Cortex of kidney (tissue), 1 donor: ENCODE results near the gene NUDT3.
"Not testable (repeated sequence)": the region's sequence is repeated elsewhere in the genome, so short reads cannot be mapped to it uniquely, and the experiment has no call there.

Experiments used
- DNase-seq: peaks from one replicate; lab custom pipeline; 2025; lab: John Stamatoyannopoulos, UW

The NUDT3 gene

DNA sequence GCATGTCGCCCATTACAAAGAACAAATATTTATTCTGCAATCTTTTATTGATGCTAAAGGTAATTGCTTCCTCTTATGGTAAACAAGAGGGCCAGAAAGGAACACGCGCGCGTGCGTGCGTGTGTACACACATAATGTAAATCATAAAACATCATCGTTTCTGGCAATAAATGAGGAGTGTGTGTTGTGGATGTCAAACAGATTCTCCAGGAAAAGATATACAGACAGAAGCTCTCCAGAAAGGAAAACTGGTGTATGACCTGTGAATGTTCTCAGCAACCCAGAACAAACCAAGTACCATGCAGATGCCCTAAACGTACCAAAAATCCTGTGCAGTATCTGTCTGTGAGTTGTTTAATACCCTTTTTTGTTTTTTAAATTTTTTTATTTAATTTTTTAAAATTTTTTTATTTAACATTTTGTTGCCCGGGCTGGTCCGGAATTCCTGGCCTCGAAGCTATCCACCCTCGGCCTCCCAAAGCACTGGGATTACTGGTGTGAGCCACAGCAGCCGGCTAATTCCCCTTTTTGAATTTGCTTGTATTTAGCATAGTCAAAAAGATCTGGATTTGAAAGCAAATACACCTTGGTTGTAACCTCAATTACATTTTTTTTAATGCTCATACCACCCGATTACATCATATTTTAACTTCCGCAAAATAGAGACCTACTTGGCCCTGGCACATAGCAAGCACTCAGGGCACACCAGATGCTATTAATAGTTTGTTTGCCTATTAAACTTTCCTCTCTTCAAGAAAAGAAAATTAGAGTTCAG lies 909 bp upstream of the NUDT3 start:
- no peak for DNase-seq

DNA sequence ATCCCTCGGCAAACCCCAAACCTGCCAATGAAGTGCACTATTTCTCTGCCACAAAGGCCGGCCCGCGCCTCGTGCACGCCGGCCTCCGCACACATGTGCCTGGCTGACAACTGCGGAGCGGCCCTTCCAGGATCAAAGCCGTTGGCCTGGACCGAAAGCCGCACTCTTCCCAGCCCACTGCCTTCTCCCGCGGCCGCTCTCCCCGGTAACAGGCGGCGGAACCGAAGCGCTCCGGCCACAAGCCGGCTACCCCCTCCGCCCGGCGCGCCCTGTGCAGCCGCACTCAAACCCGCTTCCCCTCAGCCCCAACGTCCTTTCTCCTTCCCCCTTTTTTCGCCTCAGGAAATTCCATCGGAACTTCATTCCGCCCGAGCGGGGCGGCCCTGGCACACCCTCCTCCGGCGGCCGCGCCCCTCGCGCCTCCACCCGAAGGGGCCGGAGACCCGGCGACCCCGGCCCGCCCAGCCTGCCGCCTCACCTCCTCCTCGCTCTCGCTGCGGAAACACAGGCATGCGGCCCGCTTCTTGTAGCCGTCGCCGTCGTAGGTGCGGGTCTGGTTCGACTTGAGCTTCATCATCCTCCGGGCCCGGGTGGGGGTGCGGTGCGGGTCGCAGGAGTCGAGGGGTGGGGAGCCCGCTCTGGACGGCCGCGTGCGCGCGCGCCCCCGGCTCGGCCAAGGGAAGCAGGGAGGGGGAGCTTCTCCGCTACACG lies 528 bp downstream of the NUDT3 start:
- DNase-seq: no peak

DNA sequence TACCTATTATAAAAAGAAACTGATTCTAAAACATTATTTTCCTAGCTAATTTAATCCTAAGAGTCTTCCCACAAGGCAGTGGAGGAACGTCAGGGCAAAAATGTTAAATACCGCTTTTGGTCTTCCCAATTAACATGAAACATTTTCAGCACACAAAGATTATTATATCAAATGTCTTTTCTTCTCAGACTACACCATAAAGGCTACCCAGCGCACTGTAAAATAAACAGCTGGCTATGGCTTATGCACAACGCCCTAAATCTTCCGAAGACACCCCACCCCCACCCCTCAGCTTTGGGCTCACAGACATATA lies 1.0 kb downstream of the NUDT3 start:
- DNase-seq: no peak

DNA sequence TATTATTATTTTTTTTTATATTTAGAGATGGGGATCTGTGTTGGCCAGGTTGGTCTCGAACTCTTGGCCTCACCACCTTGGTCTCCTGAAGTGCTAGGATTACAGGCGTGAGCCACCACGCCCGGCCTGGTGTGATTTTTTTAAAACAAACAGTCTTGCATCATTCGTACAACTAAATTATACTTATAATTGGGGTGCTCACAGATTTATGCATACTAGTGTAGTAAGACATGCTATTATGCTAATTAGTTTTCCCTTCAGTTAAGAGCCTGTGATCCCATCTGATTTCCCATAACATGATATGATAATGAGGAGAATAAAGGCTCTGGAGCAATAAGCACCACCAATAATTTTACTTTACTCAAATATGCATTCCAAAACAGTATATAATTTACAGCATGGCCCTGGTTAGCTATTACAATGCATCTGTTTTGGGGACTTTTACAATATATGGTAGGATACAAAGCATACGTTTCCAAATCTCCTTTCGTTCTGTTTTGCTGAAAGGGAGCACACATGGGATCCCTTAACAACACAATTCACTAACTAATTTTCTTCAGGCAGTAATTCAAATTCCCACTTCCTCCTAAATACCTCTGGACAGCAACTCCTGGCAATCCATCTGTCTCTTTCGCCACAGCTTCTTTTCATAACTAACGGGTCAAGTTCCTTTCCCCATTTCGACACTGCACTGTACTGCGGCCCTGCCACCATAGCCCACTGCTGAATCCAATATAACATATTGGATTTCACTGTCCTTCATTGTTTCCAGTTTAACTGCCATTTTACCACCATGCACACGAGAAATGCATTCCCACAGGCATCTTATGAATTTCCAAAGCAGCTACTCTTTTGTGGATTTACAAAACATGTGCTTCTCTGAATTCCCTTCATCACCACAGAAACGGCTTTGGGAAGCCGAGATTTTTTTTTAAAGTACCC lies 1.7 kb downstream of the NUDT3 start:
- no peak for DNase-seq

DNA sequence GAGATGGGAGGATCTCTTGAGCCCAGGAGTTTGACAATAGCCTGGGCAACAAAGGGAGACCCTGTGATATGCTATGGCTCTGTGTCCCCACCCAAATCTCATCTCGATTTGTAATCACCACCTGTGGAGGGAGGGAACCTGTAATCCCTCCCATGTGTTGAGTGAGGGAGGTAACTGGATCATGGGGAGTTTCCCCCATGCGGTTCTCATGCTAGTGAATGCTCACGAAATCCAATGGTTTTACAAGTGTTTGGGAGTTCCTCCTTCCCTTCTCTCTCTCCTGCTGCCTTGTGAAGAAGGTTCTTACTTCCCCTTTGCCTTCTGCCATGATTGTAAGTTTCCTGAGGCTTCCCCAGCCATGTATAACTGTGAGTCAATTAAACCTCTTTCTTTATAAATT lies 3.4 kb downstream of the NUDT3 start:
- DNase-seq: no peak

DNA sequence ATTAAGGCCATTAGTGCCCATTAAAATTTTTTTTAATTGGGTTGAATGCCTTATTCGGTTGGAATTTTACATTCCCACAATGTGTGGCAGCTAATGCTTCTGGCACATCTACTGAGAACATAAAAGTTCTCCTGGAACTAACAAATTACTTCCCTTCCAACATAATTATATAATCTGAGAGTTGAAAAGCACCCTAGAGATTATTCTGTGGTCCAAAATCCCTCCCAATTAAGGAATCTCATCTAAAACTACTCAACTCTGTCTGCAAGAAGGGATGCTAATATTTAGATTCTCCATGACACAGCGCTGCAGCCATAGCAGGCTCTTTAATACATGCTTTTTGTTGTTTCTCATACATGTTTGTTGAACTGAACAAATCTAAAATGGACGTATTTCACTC lies 4.0 kb downstream of the NUDT3 start:
- DNase-seq: no peak

DNA sequence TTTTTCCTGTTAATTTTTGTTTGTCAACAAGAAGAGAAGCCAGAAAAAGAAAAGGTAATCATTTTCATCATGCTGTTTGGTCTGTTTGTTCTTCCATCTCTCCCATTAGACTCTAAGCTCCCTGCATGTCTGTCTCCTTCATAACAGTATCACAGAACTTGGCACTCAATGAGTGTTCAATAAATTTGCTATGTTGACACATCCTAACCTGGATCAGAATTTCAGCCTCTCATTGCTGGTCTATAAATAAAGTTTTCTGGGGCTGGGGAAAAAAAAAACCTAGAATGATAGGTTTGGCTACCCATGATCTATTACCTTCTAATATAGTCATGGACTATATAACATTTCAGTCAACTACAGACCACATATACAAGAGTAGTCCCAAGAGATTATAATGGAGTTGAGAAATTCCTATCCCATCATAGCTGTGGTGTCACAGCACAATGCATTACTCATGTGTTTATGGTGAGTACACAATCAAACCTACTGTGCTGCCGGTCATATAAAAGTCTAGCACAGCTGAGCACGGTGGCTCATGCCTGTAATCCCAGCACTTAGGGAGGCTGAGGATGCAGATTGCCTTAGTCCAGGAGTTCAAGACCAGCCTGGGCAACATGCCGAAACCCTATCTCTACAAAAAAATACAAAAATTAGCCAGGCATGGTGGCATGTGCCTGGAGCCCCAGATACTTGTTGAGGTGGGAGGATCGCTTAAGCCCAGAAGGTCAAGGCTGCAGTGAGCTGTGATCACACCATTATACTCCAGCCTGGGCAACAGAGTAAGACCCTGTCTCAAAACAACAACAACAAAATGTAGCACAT lies 5.9 kb downstream of the NUDT3 start:
- no peak for DNase-seq

DNA sequence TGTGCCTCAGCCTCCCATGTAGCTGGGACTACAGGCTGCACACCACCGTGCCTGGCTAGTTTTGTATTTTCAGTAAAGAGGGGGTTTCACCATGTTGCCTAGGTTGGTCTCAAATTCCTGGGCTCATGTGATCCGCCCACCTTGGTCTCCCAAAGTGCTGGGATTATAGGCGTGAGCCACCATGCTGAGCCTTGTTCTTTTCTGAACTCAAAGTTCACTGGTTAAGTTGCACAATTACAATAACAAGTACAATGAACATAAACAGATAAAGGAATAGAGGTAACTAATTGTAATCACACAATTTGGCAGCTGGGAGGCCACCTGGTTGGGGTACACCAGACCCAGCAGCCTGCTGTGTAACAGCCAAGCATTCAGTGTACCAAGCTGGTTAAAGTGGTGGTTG lies 6.7 kb downstream of the NUDT3 start:
- DNase-seq: no peak

DNA sequence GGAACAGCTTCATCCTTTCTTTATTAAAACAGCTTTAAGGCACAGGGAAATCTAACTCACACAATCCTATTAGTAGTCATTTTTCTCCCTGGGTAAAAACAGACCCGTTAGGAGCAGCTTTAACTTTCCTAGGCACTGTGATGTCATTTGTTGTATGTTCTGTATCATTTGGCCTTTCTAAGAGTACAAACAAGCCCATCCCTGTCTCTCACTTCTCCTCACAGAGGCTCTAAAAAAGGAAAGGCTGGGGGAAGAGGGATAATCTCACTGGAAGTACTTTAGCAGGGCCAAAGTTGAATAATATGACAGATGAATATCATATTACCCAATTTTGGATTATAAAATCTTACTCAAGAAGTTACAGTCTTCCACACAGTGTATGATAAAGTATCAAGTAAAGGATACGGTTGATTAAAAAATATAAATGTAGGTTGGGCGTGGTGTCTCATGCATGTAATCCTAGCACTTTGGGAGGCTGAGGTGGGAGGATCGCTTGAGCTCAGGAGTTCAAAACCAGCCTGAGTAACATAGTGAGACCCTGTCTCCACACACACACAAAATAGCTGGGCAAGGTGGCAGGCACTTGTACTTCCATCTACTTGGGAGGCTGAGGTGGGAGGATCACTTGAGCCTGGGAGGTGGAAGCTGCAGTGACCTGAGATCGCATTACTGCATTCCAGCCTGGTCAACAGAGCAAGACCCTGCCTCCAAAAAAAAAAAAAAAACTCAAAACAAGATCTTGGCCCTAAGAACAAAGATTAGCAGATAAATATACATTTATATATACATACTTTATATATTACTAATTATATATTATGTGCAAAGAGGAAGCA lies 7.9 kb downstream of the NUDT3 start:
- no peak for DNase-seq

DNA sequence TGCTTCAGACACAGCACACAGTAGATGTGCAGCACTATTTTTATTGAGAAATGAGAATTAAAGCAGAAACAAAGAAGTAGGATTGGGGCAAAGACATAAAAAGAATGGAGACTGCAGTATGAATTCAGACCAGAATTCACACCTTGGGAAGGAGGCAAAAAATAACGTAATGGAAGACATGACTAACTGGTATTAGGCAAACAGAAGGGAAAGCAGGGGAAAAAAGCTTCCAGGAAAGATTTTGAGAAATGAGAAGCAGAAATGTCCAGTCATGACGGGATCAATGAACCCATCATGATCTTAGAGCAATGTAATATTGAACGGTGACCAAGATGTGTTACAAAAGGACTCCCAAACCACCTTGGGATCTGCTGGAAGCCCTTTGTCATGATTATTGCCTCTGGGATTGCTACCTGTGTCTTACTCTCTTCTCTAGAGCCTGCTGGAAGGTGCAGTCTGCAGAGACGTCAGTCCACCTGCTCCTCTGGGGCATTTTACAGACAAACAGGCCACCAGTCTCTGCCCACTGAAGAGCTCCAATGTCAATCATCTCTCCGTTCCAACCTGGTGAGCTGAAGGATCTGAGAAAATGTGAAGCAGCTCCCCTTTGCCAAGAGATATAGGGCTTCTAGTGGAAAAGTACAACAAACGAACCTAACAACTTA lies 8.7 kb downstream of the NUDT3 start:
- DNase-seq: no peak

DNA sequence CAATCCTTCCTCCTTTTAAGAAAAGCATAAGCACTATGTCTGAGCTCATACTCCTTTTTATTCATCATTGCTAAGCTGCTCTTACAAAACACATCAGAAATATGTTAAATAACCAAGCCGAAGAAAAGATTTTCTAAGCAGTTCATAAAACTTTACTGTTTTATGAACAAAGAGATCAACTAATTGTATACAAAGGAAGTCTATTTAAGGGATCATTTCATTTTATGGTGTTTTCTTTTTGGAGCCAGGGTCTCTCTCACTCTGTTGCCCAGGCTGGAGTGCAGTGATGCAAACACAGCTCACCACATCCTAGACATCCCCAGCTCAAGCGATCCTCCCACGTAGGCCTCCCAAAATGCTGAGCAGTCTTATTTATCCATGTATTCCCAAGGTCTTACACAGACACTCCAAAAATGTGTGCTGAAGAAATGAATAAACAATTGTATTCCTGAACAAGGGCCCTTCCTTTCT lies 9.3 kb downstream of the NUDT3 start:
- no peak for DNase-seq

DNA sequence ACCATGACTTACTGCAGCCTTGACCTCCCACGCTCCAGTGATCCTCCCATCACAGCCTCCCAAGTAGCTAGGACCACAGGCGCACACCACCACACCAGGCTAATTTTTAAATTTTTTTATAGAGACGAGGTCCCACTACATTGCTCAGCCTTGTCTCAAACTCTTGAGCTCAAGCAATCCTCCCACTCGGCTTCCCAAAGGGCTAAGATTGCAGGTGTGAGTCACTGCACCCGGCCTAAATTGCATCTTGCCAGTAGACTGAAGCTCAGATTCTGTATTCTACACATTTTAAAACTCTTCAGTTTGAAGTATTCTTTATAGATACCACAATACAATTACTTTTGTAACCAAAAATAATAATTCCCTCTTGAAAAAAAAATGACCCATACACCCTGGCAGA lies 11.4 kb downstream of the NUDT3 start:
- no peak for DNase-seq

DNA sequence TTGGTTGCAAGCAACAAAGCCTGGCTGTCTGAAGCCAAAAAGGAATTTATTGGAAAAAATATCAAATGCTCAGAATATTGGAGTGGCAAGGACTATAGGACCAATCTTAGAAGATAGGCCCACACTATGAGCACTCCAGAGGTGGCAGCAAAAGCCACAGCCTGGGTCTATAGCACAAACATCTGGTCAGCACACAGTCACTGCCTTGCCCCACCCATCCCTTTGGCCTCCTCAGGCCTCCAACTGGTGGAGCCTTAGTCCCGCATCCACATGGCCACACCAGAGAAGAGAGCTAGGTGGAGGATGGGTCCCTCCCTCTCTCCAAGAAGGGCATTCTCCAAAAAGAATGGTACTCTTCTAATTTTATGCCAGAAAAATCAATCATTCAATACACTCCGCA lies 14.0 kb downstream of the NUDT3 start:
- DNase-seq: no peak

DNA sequence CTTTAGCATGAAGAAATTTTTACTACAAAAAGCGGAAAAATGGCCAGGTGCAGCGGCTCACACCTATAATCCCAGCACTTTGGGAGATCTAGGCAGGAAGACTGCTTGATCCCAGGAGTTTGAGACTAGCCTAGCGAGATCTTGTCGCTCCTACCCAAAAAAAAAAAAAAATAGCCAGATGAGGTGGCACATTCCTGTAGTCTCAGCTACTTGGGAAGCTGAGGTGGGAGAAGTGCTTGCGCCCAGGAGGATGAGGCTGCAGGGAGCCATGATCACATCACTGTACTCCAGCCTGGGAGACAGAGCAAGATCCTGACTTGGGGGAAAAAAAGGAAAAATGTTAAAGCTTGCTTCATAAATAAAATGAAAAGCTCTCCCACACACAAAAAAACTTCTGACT lies 14.5 kb downstream of the NUDT3 start:
- DNase-seq: no peak

DNA sequence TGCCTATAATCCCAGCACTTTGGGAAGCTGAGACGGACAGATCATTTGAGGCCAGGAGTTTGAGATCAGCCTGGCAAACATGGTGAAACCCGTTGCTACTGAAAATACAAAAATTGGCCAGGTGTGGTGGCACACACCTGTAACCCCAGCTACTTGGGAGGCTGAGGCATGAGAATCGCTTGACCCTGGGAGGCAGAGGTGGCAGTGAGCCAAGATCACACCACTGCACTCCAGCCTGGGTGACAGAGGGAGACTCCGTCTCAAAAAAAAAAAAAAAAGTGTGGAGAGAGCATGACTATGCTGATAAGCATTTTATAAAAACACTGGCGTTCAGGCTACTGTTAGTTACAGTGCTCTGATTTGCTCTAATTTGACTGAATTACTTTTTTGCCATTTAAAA lies 14.9 kb downstream of the NUDT3 start:
- DNase-seq: not testable (repeated sequence)

DNA sequence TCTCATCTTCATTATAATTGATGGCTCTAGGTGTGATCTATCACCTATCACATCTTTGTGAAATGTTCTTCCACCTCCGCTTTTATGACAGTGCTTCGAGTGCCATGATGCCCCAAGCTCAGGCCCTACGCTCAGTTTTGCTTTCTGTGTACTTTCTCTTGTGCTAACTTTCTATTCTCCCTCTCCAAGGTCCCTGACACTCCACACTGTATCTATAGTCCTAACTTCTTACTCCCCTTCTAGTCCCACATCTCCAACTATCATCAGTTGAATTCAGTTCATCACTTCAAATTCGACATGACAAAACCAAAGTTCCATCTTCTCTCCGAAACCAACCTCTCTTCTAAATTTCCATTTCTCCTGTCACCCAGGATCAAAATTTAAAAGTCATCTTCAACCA lies 16.6 kb downstream of the NUDT3 start:
- no peak for DNase-seq

DNA sequence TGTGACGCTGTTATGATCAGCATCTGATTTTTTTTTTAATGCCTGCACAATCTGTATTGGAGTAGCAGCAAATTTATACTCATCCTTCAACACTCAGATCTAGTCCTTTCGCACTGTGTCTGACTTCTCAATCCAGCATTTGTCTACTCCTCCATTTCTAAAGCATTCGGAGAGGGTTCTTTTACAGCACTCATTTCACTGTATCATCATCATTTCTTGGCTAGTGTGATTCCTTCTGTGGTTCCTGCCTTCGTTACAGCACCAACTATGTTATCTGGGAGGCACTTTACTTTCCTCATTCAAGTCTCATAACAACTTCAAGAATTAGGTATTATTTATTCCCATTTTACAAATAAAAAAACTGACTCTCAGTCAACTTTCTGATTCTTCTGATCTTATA lies 18.0 kb downstream of the NUDT3 start:
- no peak for DNase-seq

DNA sequence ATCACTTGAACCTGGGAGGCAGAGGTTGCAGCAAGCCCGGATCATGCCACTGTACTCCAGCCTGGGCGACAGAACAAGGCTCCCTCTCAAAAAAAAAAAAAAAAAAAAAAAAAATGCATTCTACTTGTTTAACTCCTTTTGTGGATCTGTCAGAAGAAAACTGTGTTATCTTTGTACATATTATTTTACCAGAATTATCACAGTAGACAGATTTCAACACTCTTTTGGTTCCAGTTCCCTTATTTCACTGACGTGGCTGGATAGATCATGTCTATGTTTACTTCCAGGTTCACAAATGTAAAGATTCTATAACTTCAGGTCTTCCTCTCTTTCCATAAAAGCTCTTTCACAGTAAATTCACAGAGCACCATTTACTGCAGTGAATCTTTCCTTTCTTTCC lies 18.4 kb downstream of the NUDT3 start:
- DNase-seq: no peak

DNA sequence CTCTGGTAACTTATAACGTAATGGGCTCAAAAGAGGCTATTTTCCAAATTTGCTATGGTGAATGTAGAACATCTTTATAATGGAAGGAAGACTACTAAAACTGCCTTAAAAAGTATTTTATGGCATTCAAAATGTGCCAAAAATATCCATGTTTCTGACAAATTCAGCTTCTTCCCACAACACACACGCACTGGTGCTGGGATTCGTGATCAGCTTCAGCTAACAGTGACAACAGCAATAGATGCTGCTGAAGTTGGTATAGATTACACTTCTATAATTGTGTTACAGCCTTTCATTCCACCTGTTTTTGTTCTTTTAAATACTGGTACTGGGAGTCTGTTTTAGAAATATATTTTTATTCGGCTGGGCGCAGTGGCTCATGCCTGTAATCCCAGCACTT lies 19.0 kb downstream of the NUDT3 start:
- no peak for DNase-seq

DNA sequence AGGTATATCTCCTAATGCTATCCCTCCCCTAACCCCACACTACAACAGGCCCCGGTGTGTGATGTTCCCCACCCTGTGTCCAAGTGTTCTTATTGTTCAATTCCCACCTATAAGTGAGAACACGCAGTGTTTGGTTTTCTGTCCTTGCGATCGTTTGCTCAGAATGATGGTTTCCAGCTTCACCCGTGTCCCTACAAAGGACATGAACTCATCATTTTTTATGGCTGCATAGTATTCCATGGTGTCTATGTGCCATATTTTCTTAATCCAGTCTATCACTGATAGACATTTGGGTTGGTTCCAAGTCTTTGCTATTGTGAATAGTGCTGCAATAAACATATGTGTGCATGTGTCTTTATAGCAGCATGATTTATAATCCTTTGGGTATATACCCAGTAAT lies 20.6 kb downstream of the NUDT3 start:
- DNase-seq: not testable (repeated sequence)
